HepG2 (cell line): ENCODE results near the gene FAM171A2. TPM values are rescaled to one million over a fixed set of nuclear protein-coding genes. Genes with fewer than 3 reads are reported as not detected.

Experiments
- ARHGAP35 ChIP-seq: sonication (generic); formaldehyde crosslinking; IDR thresholded peaks from 2 replicates; pipeline ENCODE4 v1.9.0; 2022; ENCODE audit warnings: mild to moderate bottlenecking, inconsistent platforms, moderate library complexity, missing genetic modification reagents, borderline replicate concordance
- DNMT1 ChIP-seq: sonication (generic); formaldehyde crosslinking; IDR thresholded peaks from 2 replicates; pipeline ENCODE4 v1.5.1; 2020; ENCODE audit warnings: mild to moderate bottlenecking, missing genetic modification reagents
- FUBP1 ChIP-seq: sonication (generic); formaldehyde crosslinking; IDR thresholded peaks from 2 replicates; pipeline ENCODE4 v1.5.1; 2020; ENCODE audit warnings: missing genetic modification reagents, mild to moderate bottlenecking, borderline replicate concordance
- GATAD1 ChIP-seq: IDR thresholded peaks from 2 replicates; pipeline ENCODE4 v1.6.1; 2016; ENCODE audit warnings: missing genetic modification reagents, missing compliant biosample characterization
- GPN1 ChIP-seq: sonication (generic); formaldehyde crosslinking; IDR thresholded peaks from 2 replicates; pipeline ENCODE4 v1.5.1; 2020; ENCODE audit warnings: missing genetic modification reagents, borderline replicate concordance
- HNRNPUL1 ChIP-seq: fragments of 200-400 bp; formaldehyde crosslinking; IDR thresholded peaks from 2 replicates; pipeline ENCODE4 v1.6.1; 2017; ENCODE audit warnings: low read depth, mild to moderate bottlenecking, low read length, moderate library complexity
- IRX3 ChIP-seq: sonication (generic); formaldehyde crosslinking; IDR thresholded peaks from 2 replicates; pipeline ENCODE4 v1.8.1; 2023; ENCODE audit warnings: mild to moderate bottlenecking, low read depth, missing genetic modification reagents, borderline replicate concordance
- MIER2 ChIP-seq: IDR thresholded peaks from 2 replicates; pipeline ENCODE4 v1.6.1; 2016; ENCODE audit warnings: missing biosample characterization, missing genetic modification reagents
- MNT ChIP-seq: fragments of 450-650 bp; IDR thresholded peaks from 2 replicates; pipeline ENCODE4 v1.6.1; 2016
- PHF20 ChIP-seq: sonication (generic); formaldehyde crosslinking; IDR thresholded peaks from 2 replicates; pipeline ENCODE4 v1.5.0; 2020; ENCODE audit warnings: mild to moderate bottlenecking, missing genetic modification reagents
- POGK ChIP-seq: sonication (generic); formaldehyde crosslinking; conservative IDR thresholded peaks from 2 replicates; pipeline ENCODE4 v1.8.0; 2022; ENCODE audit warnings: mild to moderate bottlenecking, moderate library complexity, missing genetic modification reagents
- SMARCC2 ChIP-seq: fragments of 450-650 bp; IDR thresholded peaks from 2 replicates; pipeline ENCODE4 v1.6.1; 2017; ENCODE audit warnings: antibody characterized with exemption, mild to moderate bottlenecking
- SYNCRIP ChIP-seq: fragments of 200-400 bp; formaldehyde crosslinking; IDR thresholded peaks from 2 replicates; pipeline ENCODE4 v1.6.1; 2018; ENCODE audit warnings: mild to moderate bottlenecking, low read depth, low read length; ENCODE audit not compliant: insufficient read depth
- TAF15 ChIP-seq: fragments of 200-400 bp; formaldehyde crosslinking; IDR thresholded peaks from one replicate; pipeline ENCODE4 v1.6.1; 2018; ENCODE audit warnings: mild to moderate bottlenecking, low read depth, low read length; ENCODE audit not compliant: poor library complexity, severe bottlenecking
- TARDBP ChIP-seq: sonication (generic); formaldehyde crosslinking; IDR thresholded peaks from 2 replicates; pipeline ENCODE4 v1.8.0; 2022; ENCODE audit warnings: mild to moderate bottlenecking, missing genetic modification reagents
- TBX2 ChIP-seq: sonication (generic); formaldehyde crosslinking; IDR thresholded peaks from 2 replicates; pipeline ENCODE4 v1.5.0; 2020; ENCODE audit warnings: missing genetic modification reagents, mild to moderate bottlenecking, borderline replicate concordance
- WIZ ChIP-seq: sonication (generic); formaldehyde crosslinking; IDR thresholded peaks from 2 replicates; pipeline ENCODE4 v1.5.1; 2020; ENCODE audit warnings: mild to moderate bottlenecking, missing genetic modification reagents
- ZC3H4 ChIP-seq: sonication (generic); formaldehyde crosslinking; IDR thresholded peaks from 2 replicates; pipeline ENCODE4 v1.4.0; 2020; ENCODE audit warnings: missing genetic modification reagents, borderline replicate concordance
- ZNF326 ChIP-seq: sonication (generic); formaldehyde crosslinking; IDR thresholded peaks from 2 replicates; pipeline ENCODE4 v1.4.0; 2020; ENCODE audit warnings: missing genetic modification reagents, borderline replicate concordance
- ZNF34 ChIP-seq: sonication (generic); formaldehyde crosslinking; IDR thresholded peaks from 2 replicates; pipeline ENCODE4 v1.4.0; 2020; ENCODE audit warnings: mild to moderate bottlenecking, missing genetic modification reagents, borderline replicate concordance
- ZNF367 ChIP-seq: sonication (generic); formaldehyde crosslinking; IDR thresholded peaks from 2 replicates; pipeline ENCODE4 v1.4.0; 2020; ENCODE audit warnings: missing genetic modification reagents, borderline replicate concordance
- ZNF484 ChIP-seq: sonication (generic); formaldehyde crosslinking; IDR thresholded peaks from 2 replicates; pipeline ENCODE4 v1.5.1; 2020; ENCODE audit warnings: mild to moderate bottlenecking, low read depth, missing genetic modification reagents, borderline replicate concordance
- ZNF530 ChIP-seq: sonication (generic); formaldehyde crosslinking; IDR thresholded peaks from 2 replicates; pipeline ENCODE4 v1.5.0; 2020; ENCODE audit warnings: low read depth, mild to moderate bottlenecking, missing genetic modification reagents
- ZNF557 ChIP-seq: sonication (generic); formaldehyde crosslinking; IDR thresholded peaks from 2 replicates; pipeline ENCODE4 v1.4.0; 2020; ENCODE audit warnings: missing genetic modification reagents
- ZNF891 ChIP-seq: sonication (generic); formaldehyde crosslinking; IDR thresholded peaks from 2 replicates; pipeline ENCODE4 v1.5.0; 2020; ENCODE audit warnings: mild to moderate bottlenecking, missing genetic modification reagents
- polyA plus RNA-seq, 8 experiments: library from polyadenylated mRNA; depleted of rRNA in 3 of 8; stranded (reverse) in 7 of 8; unstranded in 1 of 8; fragments of >200 nt; fragmentation: Illumina TruSeq in 4 of 8; extraction: Trizol in 4 of 8; gene quantifications; 2 replicates each; pipeline versions ENCODE4 v1.2.1 to v1.2.3, GENCODE V29; 2011 to 2016; ENCODE audit warnings: low read depth in 4 of 8, missing spikeins in 1 of 8, mixed read lengths in 1 of 8; ENCODE audit not compliant: insufficient read depth in 1 of 8
- total RNA-seq, 5 experiments: library from RNA; depleted of rRNA; stranded (reverse); fragments of >200 nt; fragmentation: Illumina TruSeq; extraction: Trizol; gene quantifications; 2 replicates each; pipeline ENCODE4 v1.2.3, GENCODE V29; 2016; ENCODE audit warnings: low read depth in 1 of 5

The FAM171A2 gene
- total and polyA plus RNA-seq, 2 of the 13 experiments (the other 11 are each of a cell fraction or from before 2014, with no cell fraction given) = 1.8 to 3.6 TPM

GRCh38 chr17:44374306-44375195 lies 10.9 kb upstream of the FAM171A2 start (continued):
- TF ChIP-seq TBX2 (CRISPR knock-in tag) = peak; percentile 71; the same call in 1 of the 2 replicates
- TF ChIP-seq FUBP1 = no peak
- no peak for TF ChIP-seq ZNF367 (CRISPR knock-in tag)
- no peak for TF ChIP-seq IRX3 (CRISPR knock-in tag)
- no peak for TF ChIP-seq ZNF326
- TF ChIP-seq ZNF530 (CRISPR knock-in tag) = no peak
- no peak for TF ChIP-seq GPN1 (CRISPR knock-in tag)
- 0 out of 2 replicates have a peak, but pooled peaks have one; percentile 19 for TF ChIP-seq GATAD1 (CRISPR knock-in tag)
- TF ChIP-seq ZNF484 = no peak
- TF ChIP-seq MNT = peak; percentile 7; the same call in 1 of the 2 replicates
- no peak for TF ChIP-seq HNRNPUL1
- TF ChIP-seq ZNF34 (CRISPR knock-in tag) = no peak
- TF ChIP-seq WIZ = peak; percentile 43; the same call in 1 of the 2 replicates
- TF ChIP-seq SMARCC2 = no peak
- no peak for TF ChIP-seq PHF20 (CRISPR knock-in tag)
- TF ChIP-seq POGK (CRISPR knock-in tag) = no peak
- TF ChIP-seq ARHGAP35 (CRISPR knock-in tag) = no peak; the same call in 1 of the 2 replicates
- no peak for TF ChIP-seq TARDBP (CRISPR knock-in tag)
- 0 out of 2 replicates have a peak, but pooled peaks have one; percentile 19 for TF ChIP-seq DNMT1 (CRISPR knock-in tag)
- TF ChIP-seq SYNCRIP = no peak
- no peak for TF ChIP-seq TAF15
- no peak for TF ChIP-seq ZNF557 (CRISPR knock-in tag)
- TF ChIP-seq ZNF891 (CRISPR knock-in tag) = peak; percentile 93
- no peak for TF ChIP-seq ZC3H4 (CRISPR knock-in tag)
- TF ChIP-seq MIER2 (CRISPR knock-in tag) = no peak
